Peyer's patch (tissue), 4 donors: ENCODE measurements around the gene PAFAH1B1. TPM values are rescaled to one million over a fixed set of nuclear protein-coding genes. Genes with fewer than 3 reads are reported as not detected.
"Not testable (repeated sequence)": the region's sequence is repeated elsewhere in the genome, so short reads cannot be mapped to it uniquely, and the experiment has no call there.

Experiments used
- DNase-seq, 3 donors: peaks; one replicate each; pipeline ENCODE4 v3.0.0-alpha.2; 2017 to 2019
- H3K27ac ChIP-seq, 4 donors: fragments of 200-600 bp; sonication (generic); one replicate each; pipeline ENCODE4 v1.5.1; 2016 to 2019
- H3K27me3 ChIP-seq, 2 donors: fragments of 200-600 bp; sonication (generic); one replicate each; pipeline ENCODE4 v1.5.1; 2019
- H3K36me3 ChIP-seq, 3 donors: fragments of 200-600 bp; sonication (generic); one replicate each; pipeline ENCODE4 v1.5.1; 2016 to 2019
- H3K4me1 ChIP-seq, 4 donors: fragments of 200-600 bp; sonication (generic); one replicate each; pipeline ENCODE4 v1.5.1; 2016 to 2019
- H3K4me3 ChIP-seq, 4 donors: fragments of 200-600 bp; sonication (generic); 1 replicate in 3 of 4; 2 replicates in 1 of 4; pipeline ENCODE4 v1.5.1; 2016 to 2019; ENCODE audit warnings: mild to moderate bottlenecking in 1 of 4
- H3K9me3 ChIP-seq, 4 donors: fragments of 200-600 bp; sonication (generic); one replicate each; pipeline ENCODE4 v1.5.1; 2016 to 2019; ENCODE audit warnings: mild to moderate bottlenecking in 1 of 4
- CTCF ChIP-seq, 6 experiments: fragments of 450-650 bp in 4 of 6; fragments of 200-600 bp in 2 of 6; sonication (generic) in 1 of 6; IDR thresholded peaks; one replicate each; pipeline ENCODE4 v1.5.1; 2017 to 2019; ENCODE audit warnings: antibody characterized with exemption in 6 of 6, mild to moderate bottlenecking in 3 of 6, moderate library complexity in 1 of 6
- POLR2A ChIP-seq, 2 donors: fragments of 450-650 bp; IDR thresholded peaks; one replicate each; pipeline ENCODE4 v1.5.1; 2017; ENCODE audit warnings: antibody characterized with exemption in 2 of 2, mild to moderate bottlenecking in 2 of 2, moderate library complexity in 2 of 2
- total RNA-seq, 4 donors: library from RNA; depleted of rRNA; stranded (reverse); fragments of >200 nt; gene quantifications; one replicate each; pipeline ENCODE4 v1.1.0, GENCODE V29; 2016

The PAFAH1B1 gene
- total RNA-seq, 4 donors from 2014 or later: 131 to 281 (median 141) TPM

DNA sequence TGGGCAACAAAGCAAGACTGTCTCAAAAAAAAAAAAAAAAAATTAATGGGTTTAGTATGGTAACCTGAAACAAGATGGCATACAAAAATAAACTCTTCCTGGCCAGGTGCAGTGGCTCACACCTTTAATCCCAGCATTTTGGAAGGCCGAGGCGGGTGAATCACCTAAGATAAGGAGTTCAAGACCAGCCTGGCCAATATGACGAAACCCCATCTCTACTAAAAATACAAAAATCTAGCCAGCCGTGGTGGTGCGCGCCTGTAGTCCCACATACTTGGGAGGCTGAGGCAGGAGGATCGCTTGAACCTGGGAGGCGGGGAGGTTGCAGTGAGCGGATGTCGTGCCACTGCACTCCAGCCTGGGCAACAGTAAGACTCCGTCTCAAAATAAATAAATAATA lies 55.7 kb downstream of the PAFAH1B1 start:
- H3K4me3 ChIP-seq: no peak overlapping the region
- no peaks in the 10 kb centered on the region for H3K9me3 ChIP-seq
- TF ChIP-seq CTCF (IDR thresholded peaks at IDR 0.05): no peak
- no peak for TF ChIP-seq POLR2A (IDR thresholded peaks at IDR 0.05)
- DNase-seq: no peak
- H3K4me1 ChIP-seq: no peaks in the 10 kb centered on the region
- peaks cover 0 to 19% (median 0%) of the 10 kb centered on the region in 3 donors for H3K36me3 ChIP-seq
- no peak overlapping the region for H3K27ac ChIP-seq
- H3K27me3 ChIP-seq: no peaks in the 10 kb centered on the region

DNA sequence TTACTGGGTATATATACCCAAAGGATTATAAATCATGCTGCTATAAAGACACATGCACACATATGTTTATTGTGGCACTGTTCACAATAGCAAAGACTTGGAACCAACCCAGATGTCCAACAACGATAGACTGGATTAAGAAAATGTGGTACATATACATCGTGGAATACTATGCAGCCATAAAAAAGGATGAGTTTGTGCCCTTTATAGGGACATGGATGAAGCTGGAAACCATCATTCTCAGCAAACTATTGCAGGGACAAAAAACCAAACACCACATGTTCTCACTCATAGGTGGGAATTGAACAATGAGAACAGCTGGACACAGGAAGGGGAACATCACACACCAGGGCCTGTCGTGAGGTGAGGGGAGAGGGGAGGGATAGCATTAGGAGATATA lies 59.5 kb downstream of the PAFAH1B1 start:
- H3K4me3 ChIP-seq, H3K4me1 ChIP-seq, DNase-seq, H3K27ac ChIP-seq, H3K27me3 ChIP-seq, H3K9me3 ChIP-seq: not testable (repeated sequence)
- peaks cover 0 to 16% (median 0%) of the 10 kb centered on the region in 3 donors for H3K36me3 ChIP-seq

DNA sequence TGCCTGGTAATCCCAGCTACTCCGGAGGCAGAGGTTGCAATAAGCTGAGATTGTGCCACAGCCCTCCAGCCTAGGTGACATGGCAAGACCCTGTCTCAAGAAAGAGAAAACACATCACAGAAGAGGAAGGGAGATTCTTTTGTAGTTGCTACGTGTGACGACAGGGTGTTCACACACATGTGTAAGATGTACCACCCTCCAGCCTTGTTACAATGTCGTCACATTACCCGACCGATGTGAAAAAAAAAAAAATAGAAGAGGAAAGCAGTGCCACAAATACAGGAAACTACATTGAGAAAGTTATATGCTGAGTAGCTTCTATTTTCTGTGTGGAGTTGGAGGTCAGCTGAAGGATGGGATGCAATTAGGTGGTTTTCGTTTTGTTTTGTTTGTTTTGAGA lies 62.1 kb downstream of the PAFAH1B1 start:
- no peaks in the 10 kb centered on the region for H3K9me3 ChIP-seq
- no peak overlapping the region for H3K4me3 ChIP-seq
- H3K36me3 ChIP-seq: peaks cover 0 to 16% (median 0%) of the 10 kb centered on the region in 3 donors
- no peaks in the 10 kb centered on the region for H3K27me3 ChIP-seq
- no peaks in the 10 kb centered on the region for H3K4me1 ChIP-seq
- TF ChIP-seq CTCF (IDR thresholded peaks at IDR 0.05) (no peak), POLR2A (IDR thresholded peaks at IDR 0.05) (no peak)
- DNase-seq: no peak
- no peak overlapping the region for H3K27ac ChIP-seq

DNA sequence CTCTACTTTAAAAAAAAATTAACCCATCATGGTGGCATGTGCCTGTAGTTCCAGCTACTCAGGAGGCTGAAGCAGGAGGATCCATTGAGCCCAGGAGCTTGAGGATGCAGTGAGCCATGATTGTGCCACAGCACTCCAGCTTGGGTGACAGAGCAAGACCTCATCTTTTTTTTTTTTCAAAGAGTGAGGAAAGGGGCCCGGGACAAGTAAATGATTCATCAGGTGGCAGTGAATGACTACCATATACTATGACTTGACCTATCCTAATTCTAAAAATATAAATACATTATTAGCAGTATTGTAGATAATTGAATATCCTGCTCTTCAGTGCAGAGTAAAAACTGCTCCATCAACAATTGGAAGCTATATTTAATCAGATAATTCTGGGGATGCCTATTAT lies 62.8 kb downstream of the PAFAH1B1 start:
- TF ChIP-seq POLR2A (IDR thresholded peaks at IDR 0.05) (no peak), CTCF (IDR thresholded peaks at IDR 0.05) (no peak)
- H3K27me3 ChIP-seq: no peaks in the 10 kb centered on the region
- no peaks in the 10 kb centered on the region for H3K9me3 ChIP-seq
- H3K4me1 ChIP-seq: no peaks in the 10 kb centered on the region
- peaks cover 0 to 16% (median 0%) of the 10 kb centered on the region in 3 donors for H3K36me3 ChIP-seq
- DNase-seq: no peak
- H3K27ac ChIP-seq: no peak overlapping the region
- no peak overlapping the region for H3K4me3 ChIP-seq

GRCh38 chr17:2659337-2659736 lies 65.9 kb downstream of the PAFAH1B1 start:
- not testable (repeated sequence) for H3K4me1 ChIP-seq, H3K27ac ChIP-seq, H3K4me3 ChIP-seq, H3K9me3 ChIP-seq, DNase-seq, H3K27me3 ChIP-seq
- H3K36me3 ChIP-seq: peaks cover 0 to 11% (median 0%) of the 10 kb centered on the region in 3 donors

DNA sequence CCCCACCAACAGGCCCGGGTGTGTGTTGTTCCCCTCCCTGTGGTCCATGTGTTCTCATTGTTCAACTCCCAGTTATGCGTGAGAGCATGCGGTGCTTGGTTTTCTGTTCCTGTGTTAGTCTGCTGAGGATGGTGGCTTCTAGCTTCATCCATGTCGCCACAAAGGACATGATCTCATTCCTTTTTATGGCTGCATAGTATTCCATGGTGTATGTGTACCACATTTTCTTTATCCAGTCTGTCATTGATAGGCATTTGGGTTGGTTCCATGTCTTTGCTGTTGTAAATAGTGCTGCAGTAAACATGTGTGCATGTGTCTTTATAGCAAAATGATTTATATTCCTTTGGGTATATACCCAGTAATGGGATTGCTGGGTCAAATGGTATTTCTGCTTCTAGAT lies 67.0 kb downstream of the PAFAH1B1 start:
- H3K4me1 ChIP-seq, H3K27me3 ChIP-seq, H3K9me3 ChIP-seq, DNase-seq, H3K27ac ChIP-seq, H3K36me3 ChIP-seq, H3K4me3 ChIP-seq: not testable (repeated sequence)

DNA sequence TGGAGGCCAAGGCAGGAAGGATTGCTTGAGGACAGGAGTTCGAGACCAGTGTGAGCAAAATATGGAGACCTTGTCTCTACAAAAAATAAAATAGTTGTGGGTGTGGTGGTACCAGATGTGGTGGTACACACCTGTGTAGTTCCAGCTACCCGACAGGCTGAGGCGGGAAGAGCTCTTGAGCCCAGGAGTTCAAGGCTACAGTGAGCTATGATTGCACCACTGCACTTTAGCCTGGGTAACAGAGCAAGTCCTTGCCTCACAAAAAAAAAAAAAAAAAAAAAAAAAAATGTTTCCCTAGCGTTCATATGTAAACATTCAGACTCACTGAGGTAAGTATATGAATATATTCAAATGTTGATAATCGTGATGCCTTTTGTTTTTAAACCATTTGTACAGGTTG lies 78.6 kb downstream of the PAFAH1B1 start:
- no peak overlapping the region for H3K4me3 ChIP-seq
- DNase-seq: no peak
- TF ChIP-seq POLR2A (IDR thresholded peaks at IDR 0.05) (no peak), CTCF (IDR thresholded peaks at IDR 0.05) (no peak)
- no peaks in the 10 kb centered on the region for H3K9me3 ChIP-seq
- peaks cover 0 to 90% (median 0%) of the 10 kb centered on the region in 3 donors for H3K36me3 ChIP-seq
- H3K4me1 ChIP-seq: no peaks in the 10 kb centered on the region
- no peak overlapping the region for H3K27ac ChIP-seq
- no peaks in the 10 kb centered on the region for H3K27me3 ChIP-seq

DNA sequence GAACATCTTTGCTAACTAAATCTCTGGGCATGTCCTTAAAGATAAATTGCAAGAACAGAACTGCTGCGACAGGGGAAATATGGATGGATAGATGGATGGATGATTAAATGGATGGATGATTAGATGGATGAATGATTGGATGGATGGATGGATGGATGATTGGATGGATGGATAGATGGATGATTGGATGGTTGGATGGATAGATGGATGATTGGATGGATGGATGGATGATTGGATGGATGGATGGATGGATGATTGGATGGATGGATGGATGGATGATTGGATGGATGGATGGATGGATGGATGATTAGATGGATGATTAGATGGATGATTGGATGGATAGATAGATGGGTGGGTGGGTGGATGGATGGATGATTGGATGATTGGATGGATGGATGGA lies 85.8 kb downstream of the PAFAH1B1 start:
- H3K27me3 ChIP-seq, DNase-seq, H3K27ac ChIP-seq, H3K4me1 ChIP-seq, H3K4me3 ChIP-seq, H3K9me3 ChIP-seq: not testable (repeated sequence)
- peaks cover 0 to 87% (median 0%) of the 10 kb centered on the region in 3 donors for H3K36me3 ChIP-seq
